ENCODE measurements around the gene BIRC2. TPM values are rescaled to one million over a fixed set of nuclear protein-coding genes. Genes with fewer than 3 reads are reported as not detected.

Gene BIRC2
- total and polyA plus RNA-seq, 2 of the 4 experiments (the other 2 are of a cell fraction): 48.0 to 204 TPM

DNA sequence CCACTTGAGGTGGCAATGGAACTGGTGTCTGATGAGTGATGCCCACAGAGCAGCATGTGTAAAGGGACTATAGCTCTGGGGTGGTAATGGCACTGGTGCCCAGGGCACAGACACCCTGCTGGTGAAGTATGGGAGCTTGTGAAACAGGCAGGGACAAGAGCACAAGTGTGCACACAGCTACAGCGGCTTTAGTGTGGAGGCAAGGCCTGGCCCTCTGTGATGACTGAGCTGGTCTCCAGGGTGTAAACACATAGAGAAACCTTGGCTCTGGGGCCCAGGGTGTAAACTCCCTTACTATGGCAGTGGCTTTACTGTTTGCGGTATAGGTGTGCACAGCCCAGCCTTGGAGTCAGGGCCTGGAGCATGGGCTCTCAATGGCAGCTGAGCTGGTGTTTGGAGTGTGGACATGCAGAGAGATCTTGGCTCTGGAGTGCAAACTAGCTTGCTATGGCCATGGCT is 46.3 kb downstream of the BIRC2 start:
- no peak overlapping the region for H3K14ac ChIP-seq (replicated peaks; ENCODE audit: low read depth, low read length)
- H3K56ac ChIP-seq (ENCODE audit: extremely low read depth, insufficient read depth, low read length): no peak overlapping the region
- H4K20me1 ChIP-seq (ENCODE audit: insufficient read depth, low read length): peaks cover 37% of the 10 kb centered on the region
- H4K91ac ChIP-seq (ENCODE audit: insufficient read depth, low read depth, low read length): no peak overlapping the region
- H2BK5ac ChIP-seq (ENCODE audit: low read depth, low read length, poor library complexity, severe bottlenecking): no peak overlapping the region
- peak overlapping the region; percentile 44 for H2AK9ac ChIP-seq (replicated peaks; ENCODE audit: low read depth, low read length, poor library complexity)
- WGBS, 2 experiments (ENCODE audit: extremely low coverage in 2 of 2, insufficient read length in 1 of 2): 100% methylated on average over 2 of the region's 2 CpGs; no CpG with 5 or more reads in 1 of the 2 experiments
- H3K9me3 ChIP-seq (ENCODE audit: control insufficient read depth, insufficient read depth, low read length): no peaks in the 10 kb centered on the region
- intact Hi-C loops (cut with micrococcal nuclease) (loop anchor here (5.0 kb wide), 1 partner anchor 59 kb away; the partner anchor contains the start of gene TMEM123), dilution Hi-C loops (cut with HindIII; ENCODE audit: low sequenced_read_pairs, unreplicated experiment) (no loop called here), in situ Hi-C loops (cut with MboI; ENCODE audit: low sequenced_read_pairs) (loop anchor here (5.0 to 25.0 kb wide), 2 partner anchors 104 to 106 kb away; no protein-coding TSS in a partner anchor)
- H3K9me1 ChIP-seq (ENCODE audit: insufficient read depth, low read length): peaks cover 16% of the 10 kb centered on the region; the same call in 1 of the 2 replicates
- no peak overlapping the region for H2BK15ac ChIP-seq (ENCODE audit: low read depth, low read length)
- peaks cover 34% of the 10 kb centered on the region for H3K36me3 ChIP-seq (ENCODE audit: control insufficient read depth, insufficient read depth, low read length)
- H2BK20ac ChIP-seq (ENCODE audit: low read depth, low read length): no peak overlapping the region
- no peak overlapping the region for H3K18ac ChIP-seq (ENCODE audit: low read depth, low read length)
- no peak overlapping the region for H2AFZ ChIP-seq (replicated peaks; ENCODE audit: low read length, poor library complexity)
- no peak overlapping the region for H3K23ac ChIP-seq (ENCODE audit: low read depth, low read length)
- H2BK120ac ChIP-seq (ENCODE audit: low read depth, low read length): no peak overlapping the region
- CTCF ChIA-PET: no interaction called here
- peaks cover 2% of the 10 kb centered on the region for H3K4me1 ChIP-seq (ENCODE audit: control insufficient read depth, insufficient read depth, low read length)
- no peak overlapping the region for H3K27ac ChIP-seq (ENCODE audit: insufficient read depth, low read length)
- no peak for DNase-seq
- no peak overlapping the region for H3K4ac ChIP-seq (ENCODE audit: low read depth, low read length)
- H4K8ac ChIP-seq (ENCODE audit: low read depth in 2 of 2, low read length in 2 of 2): no peak overlapping the region
- H2AK5ac ChIP-seq (ENCODE audit: low read depth, low read length): no peak overlapping the region
- POLR2A ChIA-PET (ENCODE audit: unreplicated experiment): no interaction called here
- H3K27me3 ChIP-seq (ENCODE audit: control insufficient read depth, insufficient read depth, low read length): no peaks in the 10 kb centered on the region
- no peak overlapping the region for H3K9ac ChIP-seq (ENCODE audit: low read depth, low read length)
- no peak overlapping the region for H3K4me3 ChIP-seq (ENCODE audit: insufficient read depth, low read depth, low read length)
- BruUV-seq (replicated peaks): no TSS peak
- no peak overlapping the region for H3K4me2 ChIP-seq (ENCODE audit: low read depth, low read length)
- ATAC-seq (ENCODE audit: low read depth): no peak
- peaks cover 25 to 66% of the 10 kb centered on the region in 2 experiments for H3K79me1 ChIP-seq (ENCODE audit: low read depth in 1 of 2, low read length in 2 of 2)
- TF ChIP-seq RAD21 (IDR thresholded peaks at IDR 0.05; ENCODE audit: low read length) (no peak), CEBPB (IDR thresholded peaks at IDR 0.05; ENCODE audit: low read depth, low read length) (no peak), MAZ (IDR thresholded peaks at IDR 0.05; ENCODE audit: borderline replicate concordance, low read depth, low read length) (no peak), BHLHE40 (IDR thresholded peaks at IDR 0.05; ENCODE audit: low read depth, low read length) (no peak), MXI1 (IDR thresholded peaks at IDR 0.05; ENCODE audit: borderline replicate concordance, low read depth, low read length) (no peak), FOS (IDR thresholded peaks at IDR 0.05; ENCODE audit: low read depth, low read length) (no peak), NFE2L2 (IDR thresholded peaks at IDR 0.05; ENCODE audit: low read depth, low read length) (no peak), RCOR1 (IDR thresholded peaks at IDR 0.05; ENCODE audit: insufficient replicate concordance, low read length) (no peak), CHD1 (IDR thresholded peaks at IDR 0.05; ENCODE audit: low read depth, low read length) (no peak), MAFK (IDR thresholded peaks at IDR 0.05; ENCODE audit: low read depth, low read length) (no peak)
- TF ChIP-seq, protein P1, sequence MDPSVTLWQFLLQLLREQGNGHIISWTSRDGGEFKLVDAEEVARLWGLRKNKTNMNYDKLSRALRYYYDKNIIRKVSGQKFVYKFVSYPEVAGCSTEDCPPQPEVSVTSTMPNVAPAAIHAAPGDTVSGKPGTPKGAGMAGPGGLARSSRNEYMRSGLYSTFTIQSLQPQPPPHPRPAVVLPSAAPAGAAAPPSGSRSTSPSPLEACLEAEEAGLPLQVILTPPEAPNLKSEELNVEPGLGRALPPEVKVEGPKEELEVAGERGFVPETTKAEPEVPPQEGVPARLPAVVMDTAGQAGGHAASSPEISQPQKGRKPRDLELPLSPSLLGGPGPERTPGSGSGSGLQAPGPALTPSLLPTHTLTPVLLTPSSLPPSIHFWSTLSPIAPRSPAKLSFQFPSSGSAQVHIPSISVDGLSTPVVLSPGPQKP (IDR thresholded peaks at IDR 0.05; ENCODE audit: borderline replicate concordance, low read depth, low read length): no peak
- TF ChIP-seq, protein P2, sequence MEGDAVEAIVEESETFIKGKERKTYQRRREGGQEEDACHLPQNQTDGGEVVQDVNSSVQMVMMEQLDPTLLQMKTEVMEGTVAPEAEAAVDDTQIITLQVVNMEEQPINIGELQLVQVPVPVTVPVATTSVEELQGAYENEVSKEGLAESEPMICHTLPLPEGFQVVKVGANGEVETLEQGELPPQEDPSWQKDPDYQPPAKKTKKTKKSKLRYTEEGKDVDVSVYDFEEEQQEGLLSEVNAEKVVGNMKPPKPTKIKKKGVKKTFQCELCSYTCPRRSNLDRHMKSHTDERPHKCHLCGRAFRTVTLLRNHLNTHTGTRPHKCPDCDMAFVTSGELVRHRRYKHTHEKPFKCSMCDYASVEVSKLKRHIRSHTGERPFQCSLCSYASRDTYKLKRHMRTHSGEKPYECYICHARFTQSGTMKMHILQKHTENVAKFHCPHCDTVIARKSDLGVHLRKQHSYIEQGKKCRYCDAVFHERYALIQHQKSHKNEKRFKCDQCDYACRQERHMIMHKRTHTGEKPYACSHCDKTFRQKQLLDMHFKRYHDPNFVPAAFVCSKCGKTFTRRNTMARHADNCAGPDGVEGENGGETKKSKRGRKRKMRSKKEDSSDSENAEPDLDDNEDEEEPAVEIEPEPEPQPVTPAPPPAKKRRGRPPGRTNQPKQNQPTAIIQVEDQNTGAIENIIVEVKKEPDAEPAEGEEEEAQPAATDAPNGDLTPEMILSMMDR (conservative IDR thresholded peaks at IDR 0.05; ENCODE audit: low read depth, low read length): no peak
- no peak overlapping the region for H4K5ac ChIP-seq (ENCODE audit: low read depth, low read length)
